Neural cell (in vitro differentiated cells): ENCODE results near the gene DMRT1.

ENCODE experiments used
- CTCF ChIP-seq: fragments of 450-650 bp; IDR thresholded peaks from 2 replicates; pipeline ENCODE4 v1.5.1; 2014; ENCODE audit warnings: antibody characterized with exemption, mild to moderate bottlenecking, moderate library complexity; ENCODE audit not compliant: poor library complexity, severe bottlenecking
- POLR2AphosphoS5 ChIP-seq: IDR thresholded peaks from 2 replicates; pipeline ENCODE4 v1.6.1; 2012
- RAD21 ChIP-seq: fragments of 450-650 bp; conservative IDR thresholded peaks from 2 replicates; pipeline ENCODE4 v1.6.1; 2014; ENCODE audit warnings: antibody characterized with exemption, mild to moderate bottlenecking, moderate library complexity
- REST ChIP-seq: IDR thresholded peaks from 2 replicates; pipeline ENCODE4 v1.6.1; 2012; ENCODE audit warnings: borderline replicate concordance
- SMC3 ChIP-seq: fragments of 450-650 bp; conservative IDR thresholded peaks from 2 replicates; pipeline ENCODE4 v1.6.1; 2014; ENCODE audit warnings: antibody characterized with exemption, mild to moderate bottlenecking, moderate library complexity; ENCODE audit not compliant: poor library complexity

DNA sequence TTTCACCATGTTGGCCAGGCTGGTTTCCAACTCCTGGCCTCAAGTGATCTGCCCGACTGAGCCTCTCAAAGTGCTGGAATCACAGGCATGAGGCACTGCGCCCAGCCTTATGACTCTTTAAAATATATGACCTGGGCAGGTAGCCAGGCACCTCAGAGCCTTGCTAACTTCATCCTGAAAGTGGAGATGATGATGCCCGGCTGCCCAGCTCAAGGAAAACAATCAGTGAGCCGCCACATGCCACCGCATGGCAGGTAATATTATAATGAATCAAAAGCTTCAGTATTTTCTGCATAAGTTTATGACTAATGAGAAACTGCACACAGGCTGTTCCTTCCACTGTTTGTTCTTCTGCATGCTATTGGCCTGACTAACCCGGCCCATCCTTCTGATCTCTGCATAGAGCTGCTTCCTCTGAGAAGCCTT is 30.4 kb upstream of the DMRT1 start:
- TF ChIP-seq REST (no peak), SMC3 (no peak), CTCF (no peak), POLR2AphosphoS5 (no peak), RAD21 (no peak)
